Stimulated activated CD4-positive, alpha-beta T cell treated with anti-CD3 and anti-CD28 coated beads, Interleukin-4, amount 100 ng/mL, for 4 hours (primary cell): ENCODE measurements around the gene PAH.

ENCODE experiments used
- DNase-seq, 2 experiments: peaks; one replicate each; pipeline ENCODE4 v3.0.0-alpha.2; 2020

Gene PAH

DNA sequence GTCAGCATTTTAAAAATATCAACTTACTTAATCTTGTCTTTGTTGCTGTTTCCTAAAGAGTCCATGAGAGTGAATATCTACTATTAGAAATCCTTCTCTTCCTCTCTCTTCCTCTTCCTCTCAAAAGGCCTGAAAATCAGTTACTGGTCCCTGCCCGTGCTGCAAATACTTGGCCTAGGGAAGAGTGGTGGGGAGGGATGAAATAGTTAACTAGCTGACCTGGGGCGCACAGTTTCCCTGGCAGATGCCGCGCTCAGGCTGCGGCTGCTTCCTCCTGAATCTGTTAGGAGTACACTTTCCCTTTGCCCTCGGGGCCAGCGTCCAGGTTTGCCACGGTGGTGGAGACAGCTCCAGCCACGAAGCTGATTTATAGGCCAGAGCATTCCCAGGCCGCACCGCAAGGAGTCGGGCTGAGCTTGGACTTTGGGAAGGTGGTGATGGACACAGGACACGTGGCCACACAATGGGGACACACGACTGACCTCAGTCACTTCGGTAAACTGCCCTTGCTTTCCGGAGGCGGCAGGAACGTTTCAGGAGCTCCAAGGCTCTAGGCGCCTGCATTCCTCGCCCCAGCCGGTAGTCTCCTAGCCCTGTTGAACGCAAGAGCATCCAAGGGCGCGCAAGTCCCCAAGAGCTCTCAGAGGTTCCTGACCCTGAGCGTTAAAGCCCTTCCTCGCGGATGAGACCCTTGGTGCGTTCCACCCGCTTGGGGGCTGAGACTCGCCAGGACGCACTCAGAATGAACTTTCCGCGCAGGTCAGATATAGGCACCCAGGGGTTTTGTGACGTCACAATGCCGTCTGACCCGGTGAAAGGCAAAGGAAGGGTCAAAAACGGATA is 33.3 kb upstream of the PAH start:
- DNase-seq: no peak

DNA sequence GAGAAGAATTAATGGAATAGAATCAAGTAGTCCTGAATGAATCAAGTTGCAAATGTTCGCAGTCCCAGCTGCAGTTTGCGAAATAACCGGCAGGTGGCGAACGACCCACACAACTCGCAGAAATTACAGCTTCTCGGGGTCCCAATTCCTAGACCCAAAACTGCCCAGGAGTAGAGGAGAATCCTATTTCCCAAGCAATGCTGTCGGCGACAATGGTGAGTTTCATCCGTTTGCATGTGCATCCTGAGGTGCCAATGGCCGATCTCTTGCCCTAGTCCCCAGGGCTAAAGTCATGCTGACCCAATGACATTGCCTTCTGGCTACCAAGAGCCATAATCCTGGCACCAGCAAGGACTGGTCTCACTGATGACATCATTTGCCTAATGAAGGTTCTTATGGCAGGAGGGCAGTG is 31.9 kb upstream of the PAH start:
- DNase-seq: peak; percentile 9 to 53

DNA sequence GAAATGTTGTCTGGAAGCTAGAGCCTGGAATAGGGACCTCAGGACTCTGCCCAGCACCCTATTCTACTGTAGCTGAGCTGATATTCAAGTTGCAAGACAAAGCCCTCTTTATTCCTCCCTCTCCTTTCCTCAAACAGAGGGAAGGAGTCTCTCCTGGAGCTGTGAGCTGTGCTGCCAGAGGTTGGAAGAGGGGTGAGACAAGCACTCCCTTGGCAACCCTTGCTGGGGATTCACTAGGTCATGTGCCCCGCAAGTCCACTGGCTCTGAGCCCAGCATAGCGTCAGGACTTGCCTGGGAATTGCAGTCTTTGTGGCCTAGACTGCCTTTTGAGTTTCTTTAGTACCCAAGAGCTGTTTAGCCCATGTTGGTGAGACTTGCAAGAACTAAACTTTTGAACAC is 29.0 kb upstream of the PAH start:
- DNase-seq: no peak

DNA sequence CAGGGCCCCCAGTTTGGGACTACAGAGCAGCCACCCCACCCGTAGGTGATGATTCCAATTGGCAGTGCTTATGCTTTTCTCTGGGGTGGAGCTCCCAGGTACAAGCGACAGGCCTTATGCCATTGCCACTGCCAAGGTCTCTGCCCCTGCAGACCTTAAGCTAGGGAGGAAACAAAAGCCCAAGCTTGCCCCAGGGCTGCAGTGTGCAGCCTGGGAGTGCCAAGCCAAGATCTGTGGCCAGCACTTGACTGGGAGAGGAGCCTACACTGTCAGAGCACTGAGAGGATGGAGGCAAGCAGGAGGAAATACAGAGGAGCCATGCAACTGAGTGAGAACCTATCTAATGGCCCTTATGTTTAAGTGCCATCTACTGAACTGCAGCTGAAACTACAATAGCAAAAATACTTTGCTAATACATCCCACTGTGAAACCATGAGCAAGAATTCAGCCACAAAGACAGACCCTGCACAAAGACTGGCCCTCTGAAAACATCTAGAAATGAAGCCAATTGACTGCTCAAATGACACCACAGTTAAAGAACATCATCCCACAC is 22.7 kb upstream of the PAH start:
- no peak for DNase-seq

DNA sequence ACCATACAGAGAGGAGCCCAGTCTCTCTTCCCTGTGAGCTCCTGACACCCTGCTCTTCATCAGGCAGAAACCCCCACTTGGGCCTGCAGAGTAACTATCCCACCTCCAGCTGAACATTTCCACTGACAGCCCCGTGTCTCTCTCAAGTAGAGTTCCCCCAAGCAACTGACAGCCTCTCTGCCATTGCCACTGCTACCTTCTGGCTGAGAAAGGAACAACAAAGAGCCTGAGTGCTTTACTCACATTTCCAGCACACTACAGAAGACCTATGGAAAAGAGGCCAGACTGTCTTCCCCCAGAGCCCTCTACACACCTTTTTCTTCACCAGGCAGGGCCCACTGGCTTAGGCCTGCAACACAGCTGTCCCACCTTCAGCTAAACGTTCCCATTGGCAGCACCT is 22.0 kb upstream of the PAH start:
- no peak for DNase-seq

DNA sequence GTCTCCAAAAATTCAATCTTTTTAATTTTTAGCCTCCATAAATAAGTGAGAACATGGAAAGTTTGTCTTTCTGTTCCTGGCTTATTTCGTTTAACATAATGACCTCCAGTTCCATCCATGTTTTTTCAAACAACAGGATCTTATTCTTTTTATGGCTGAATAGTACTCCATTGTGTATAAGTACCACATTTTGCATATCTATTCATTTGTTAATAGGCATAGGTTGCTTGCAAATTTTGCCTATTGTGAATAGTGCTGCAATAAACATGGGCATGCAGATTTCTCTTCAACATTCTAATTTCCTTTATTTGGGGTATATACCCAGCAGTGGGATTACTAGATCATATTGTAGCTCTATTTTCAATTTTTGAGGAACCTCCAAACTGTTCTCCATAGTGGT is 16.1 kb upstream of the PAH start:
- no peak for DNase-seq

DNA sequence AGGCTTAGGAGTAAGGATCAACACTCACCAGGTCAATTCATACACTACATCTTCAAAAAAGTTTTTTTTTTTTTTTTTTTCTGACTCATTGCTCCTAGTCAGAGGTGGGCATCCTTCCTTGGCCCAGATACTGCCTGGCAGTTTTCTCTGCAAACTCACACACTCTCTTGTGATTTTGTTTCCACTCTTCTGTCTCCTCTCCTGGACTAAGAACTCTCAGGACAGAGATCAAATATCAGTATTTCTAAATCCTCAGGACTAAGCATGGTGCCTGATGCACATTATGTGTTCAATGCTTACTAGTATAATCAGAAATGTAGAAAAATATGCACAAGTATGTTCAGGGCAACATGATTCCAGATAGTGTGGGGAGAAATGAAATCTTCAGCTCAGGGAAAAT is 10.2 kb upstream of the PAH start:
- no peak for DNase-seq

DNA sequence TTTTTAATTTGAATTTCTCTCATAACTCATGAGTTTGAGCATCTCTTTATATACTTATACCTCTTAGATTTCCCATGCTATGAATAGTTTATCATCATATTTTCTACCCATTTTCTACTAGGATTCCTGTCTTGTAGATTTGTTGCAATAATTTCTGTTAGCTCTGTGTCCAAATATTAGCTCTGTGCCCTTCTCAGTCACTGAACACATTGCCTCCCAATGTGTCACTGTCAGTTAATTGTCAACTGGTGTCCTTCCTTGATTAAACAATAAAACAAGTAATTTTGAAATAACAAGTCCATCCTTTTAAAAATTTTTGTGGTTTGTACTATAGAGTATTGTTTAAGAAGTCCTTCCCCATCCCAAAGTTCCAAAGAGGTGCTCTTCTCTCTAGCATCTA is 4.2 kb upstream of the PAH start:
- no peak for DNase-seq

DNA sequence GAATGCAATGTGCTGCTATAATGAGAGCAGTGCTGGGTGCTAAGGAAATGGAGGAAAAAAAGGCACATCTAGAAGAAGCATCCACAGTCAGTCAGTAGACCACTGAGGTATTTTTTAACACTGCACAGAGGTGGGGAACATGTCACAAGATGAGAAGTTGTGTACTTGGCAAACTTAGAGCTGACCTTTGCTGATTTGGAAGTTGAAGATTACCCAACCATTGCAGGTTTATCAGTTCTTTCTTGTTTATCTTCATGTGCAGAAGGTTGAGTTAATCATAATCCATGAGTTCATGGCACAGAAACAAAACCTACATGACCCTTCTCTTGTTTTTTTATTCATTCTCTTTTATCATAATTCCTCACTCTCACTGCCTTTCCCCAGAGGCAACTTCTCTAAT is 3.2 kb upstream of the PAH start:
- no peak for DNase-seq

DNA sequence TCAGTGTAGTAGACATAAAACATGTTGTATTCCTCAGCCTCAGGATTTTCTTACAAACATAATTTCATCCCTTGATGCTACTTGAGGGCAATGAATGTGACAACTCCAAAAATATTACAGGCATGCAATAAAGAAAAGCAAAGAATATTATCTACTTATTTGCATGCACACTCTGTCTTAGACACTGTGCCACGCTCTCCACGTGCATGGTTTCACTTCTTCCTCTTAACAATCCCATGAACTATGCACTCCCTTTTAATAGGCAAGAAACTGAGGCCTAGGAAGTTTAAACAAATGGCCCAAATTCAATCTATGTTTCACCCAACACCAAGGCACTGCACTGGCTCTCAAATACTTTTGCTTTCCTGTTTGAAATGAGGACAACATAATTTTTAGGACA is 1.8 kb upstream of the PAH start:
- no peak for DNase-seq

DNA sequence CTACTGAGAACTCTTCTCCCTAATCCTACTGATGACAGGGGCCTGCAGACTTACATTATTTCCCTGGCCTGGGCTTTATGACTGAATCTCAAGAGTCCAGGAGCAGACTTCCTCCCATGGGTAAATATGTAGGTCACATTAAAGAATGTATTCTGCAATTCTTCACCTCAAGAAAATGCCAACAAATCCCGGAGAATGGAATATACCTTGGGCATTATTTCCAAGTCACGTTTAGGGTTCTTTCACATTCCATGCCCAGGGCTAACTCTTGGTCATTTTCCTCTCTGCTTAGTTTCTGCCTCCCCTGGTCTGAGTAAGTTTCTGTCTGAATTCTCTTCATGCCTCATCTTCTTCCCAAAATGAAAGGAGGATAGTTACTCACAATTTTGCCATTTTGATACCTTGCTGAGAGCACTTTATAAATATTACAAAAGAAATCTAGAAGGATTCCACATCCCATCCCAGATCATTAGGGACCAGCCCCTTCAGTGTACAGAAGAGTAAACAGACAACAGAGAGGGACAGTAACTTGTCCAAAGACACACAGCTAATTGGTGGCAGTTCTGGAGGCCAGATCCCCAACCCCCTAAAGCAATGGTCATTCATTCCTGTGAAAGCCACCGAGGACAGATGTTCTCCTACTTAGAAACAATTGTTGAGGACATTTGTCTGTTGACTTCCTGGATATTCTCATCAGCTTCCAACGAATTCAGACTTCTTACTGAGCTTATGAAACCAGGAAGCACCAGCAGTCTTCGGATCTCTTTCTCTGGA is 605 bp downstream of the PAH start:
- no peak for DNase-seq

DNA sequence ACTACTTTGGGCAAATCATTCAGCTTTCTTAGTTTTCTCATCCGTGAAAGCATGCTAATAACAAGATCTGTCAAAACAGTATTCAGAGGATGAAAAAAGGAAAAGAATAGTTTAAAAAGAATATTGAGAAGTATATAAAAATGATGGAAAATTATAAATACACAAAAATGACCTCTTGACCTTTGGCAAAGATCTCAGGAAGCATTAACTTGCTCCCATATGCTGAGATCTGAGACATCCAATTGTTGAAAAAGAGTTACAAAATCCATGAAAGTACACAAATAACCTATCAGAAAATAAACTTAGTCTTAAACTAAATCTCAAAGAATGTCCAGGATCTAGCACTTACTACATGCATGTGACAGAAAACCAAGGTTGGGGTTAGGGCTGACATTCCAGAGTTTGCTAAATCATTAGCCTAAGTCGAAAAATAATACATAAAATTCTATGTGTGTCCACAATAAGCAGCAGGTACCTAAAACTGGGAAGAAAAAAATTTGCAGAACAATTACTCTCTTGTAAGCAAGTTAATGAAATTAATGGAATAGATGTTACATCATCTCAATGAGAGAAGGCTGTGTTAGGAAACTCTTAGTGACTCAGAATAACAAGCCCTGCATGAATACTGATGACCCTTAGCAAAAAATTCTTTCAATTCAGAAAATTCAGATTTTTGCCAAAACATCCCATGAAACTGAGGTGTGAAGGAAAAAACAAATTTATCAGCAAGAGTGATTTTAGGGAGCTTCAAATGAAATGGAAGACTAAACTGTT is 3.4 kb downstream of the PAH start:
- DNase-seq: no peak

DNA sequence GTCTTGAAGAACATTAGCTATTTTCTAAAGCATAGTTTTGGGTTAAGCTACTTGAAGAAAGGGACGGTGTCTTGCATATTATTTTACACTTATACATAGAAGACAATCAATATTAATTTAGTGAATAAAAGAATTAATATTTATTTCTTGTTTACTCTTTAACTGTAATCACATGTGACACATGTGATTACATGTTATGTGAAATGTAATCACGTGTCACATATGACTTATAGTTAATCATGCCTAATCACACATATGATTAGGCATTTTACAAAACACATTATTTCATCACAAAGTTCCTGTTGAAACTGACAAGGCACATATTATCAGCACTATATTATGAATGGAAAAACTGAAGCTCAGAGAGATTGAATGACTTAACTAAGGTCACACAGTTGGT is 4.8 kb downstream of the PAH start:
- DNase-seq: no peak

DNA sequence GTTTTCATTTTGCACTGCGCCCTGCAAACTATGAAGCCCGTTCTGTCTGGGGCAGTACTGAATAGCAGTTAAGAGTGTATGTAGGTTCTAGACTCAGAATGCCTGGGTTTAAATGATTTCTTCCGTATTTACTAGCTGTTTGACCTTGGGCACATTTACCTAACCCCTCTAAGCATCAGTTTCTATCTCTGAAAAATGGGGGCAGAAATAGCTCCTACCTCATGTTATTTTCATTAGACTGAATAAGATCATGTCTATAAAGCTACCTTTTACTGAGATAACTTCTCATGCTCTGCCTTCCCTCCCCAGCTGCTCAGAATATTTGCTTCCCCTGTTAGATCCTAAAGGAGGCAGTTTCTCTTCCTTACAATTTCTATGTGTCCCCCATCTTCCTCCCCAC is 5.7 kb downstream of the PAH start:
- DNase-seq: no peak

DNA sequence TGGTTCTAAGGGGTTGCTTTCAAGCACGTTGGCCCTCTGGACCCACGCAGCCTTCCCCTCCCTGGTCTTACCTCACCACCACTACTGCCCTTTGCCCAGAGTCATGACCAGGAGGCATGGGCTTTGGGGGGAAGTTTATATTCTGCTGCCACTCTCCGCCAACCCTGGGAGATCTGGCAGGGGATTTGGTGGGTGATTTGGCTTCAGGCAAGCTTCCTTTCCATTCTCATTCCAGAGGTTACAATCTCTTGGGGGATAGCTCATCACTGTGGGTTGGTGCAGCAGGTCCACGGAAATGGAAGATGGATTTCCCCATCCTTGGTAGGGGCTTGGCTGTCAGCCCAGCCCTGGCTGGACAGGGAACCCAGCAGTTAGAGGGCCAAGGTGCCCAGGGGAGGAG is 6.3 kb downstream of the PAH start:
- no peak for DNase-seq

DNA sequence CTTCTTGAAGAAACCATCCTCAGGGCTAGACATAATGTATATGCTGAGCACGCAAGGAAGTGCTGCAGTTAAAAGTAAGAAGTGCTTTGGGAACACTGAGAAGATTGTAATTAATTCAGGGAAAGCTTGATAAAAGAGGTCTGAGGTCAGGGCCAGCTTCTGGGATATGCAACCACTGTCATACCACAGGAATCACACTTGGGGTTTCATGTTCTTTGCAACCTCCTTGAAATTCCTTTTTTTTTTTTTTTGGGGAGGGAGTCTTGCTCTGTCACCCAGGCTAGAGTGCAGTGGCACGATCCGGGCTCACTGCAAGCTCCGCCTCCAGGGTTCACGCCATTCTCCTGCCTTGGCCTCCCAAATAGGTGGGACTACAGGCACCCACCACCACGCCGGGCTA is 6.9 kb downstream of the PAH start:
- no peak for DNase-seq

DNA sequence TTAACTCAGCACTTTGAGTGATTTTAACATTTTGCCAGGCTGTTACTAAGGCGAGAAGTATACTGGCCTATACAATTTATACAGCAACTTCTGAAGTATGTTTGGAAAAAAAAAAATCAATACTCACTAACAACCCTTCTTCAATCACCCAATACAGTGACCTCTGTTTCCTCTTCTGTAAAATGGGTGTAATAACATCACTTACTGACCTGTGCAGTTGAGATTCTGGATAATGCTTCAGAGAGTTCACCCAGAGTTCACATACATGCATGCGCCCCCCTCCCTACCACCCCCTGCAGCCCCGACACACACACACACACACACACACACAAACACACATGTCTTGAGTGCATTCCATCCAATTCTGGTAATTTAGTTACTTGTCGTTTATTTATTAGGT is 9.1 kb downstream of the PAH start:
- no peak for DNase-seq

DNA sequence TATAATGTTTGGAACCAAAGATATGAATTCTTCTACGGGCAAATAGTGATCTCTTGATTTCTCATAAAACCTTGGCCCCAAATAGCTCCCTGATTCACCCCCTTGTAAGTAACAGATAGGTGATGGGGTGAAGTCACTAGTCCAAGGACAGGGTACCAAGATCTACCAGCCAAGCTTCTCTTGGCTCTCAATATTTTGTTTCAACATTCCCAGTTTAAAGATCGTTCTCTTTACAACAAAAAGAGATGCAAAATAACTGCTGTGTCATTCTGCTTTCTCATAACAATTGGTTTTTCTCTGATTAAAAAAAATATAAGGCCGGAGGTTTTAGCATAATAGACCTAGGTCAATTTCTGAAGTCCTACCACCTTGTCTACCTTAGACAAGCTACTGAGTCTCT is 11.8 kb downstream of the PAH start:
- DNase-seq: no peak

DNA sequence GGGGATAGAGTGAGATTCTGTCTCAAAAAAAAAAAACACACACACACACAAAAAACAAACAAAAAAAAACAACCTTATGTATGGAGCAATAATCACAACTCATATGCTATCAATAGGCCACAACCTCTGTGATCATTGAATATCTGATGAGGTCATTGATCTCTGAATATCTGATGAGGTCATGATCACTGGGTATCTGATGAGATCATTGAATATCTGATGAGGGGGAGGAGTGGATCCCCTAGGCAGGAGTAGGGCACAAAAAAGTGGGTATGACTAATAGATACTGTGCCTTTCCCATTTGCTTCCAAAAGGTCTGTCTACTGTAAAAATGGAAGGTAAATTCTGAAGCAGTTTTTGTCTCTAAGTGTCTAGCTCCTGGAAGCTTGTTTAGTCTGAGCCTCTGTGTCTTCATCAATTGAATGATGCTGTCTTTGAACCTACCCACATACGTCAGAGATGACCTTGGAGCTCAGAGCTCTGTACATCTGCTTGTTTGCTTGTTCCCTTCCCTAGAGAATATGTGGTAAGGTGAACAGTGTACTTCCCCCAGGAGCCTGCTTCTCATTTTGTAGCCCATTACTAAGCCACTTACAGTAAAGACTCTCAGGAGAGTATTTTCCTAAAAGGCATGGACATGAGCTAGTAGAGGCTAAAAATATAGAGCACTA is 13.6 kb downstream of the PAH start:
- no peak for DNase-seq

DNA sequence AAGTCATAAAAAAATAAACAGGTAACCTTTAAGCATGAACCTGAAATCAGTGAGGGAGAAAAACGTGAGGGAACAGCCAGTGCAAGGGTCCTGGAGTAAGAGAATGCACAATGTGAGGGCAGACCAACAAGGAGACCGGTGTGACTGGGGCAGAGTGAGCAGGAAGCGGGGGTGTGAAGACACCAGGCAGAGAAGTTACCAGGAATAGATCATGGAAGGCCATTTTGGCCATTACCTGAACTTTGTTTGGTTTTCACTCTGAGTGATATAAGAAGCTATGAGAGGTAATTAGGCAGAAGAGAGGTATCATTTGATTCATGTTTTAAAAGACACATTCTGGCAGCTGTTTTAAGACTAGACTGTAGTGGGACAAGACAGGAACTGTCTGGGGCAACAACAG is 15.0 kb downstream of the PAH start:
- no peak for DNase-seq

DNA sequence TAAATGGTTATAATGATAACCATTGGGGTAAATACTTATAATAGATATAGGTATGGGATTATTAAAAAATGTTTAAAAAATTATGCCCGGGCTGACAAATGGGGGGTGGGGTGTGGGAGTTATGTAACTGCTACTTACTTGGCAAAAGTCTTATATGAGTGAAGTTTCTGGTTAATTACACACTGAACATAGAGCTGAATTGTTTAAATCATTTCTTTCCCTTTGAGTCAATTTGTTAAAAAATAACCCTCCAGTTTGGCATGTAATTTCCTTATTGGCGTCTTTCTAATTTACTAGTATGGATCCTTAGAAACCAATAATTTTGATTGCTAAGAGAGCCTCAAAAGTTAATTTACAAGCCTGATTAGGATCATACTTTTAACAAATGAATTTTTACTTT is 16.7 kb downstream of the PAH start:
- DNase-seq: no peak

DNA sequence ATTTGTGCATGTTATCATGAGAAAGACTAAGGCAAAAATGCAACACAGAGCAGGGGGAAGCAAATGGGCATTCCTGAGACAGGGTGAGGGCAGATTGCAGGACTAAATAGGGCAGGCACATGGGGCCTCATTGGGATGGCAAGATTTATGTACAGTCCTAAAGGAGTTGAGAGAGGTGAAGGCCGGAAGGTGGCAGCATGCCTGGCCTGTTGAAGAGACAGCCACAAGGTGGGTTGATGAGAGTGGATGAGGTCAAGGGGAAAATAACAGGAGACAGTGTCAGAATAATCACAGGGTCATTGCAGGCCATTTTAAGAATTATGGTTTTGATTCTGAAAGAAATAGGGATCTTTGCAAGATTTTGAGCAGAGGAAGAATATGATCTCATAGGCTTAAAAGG is 21.0 kb downstream of the PAH start:
- DNase-seq: no peak

DNA sequence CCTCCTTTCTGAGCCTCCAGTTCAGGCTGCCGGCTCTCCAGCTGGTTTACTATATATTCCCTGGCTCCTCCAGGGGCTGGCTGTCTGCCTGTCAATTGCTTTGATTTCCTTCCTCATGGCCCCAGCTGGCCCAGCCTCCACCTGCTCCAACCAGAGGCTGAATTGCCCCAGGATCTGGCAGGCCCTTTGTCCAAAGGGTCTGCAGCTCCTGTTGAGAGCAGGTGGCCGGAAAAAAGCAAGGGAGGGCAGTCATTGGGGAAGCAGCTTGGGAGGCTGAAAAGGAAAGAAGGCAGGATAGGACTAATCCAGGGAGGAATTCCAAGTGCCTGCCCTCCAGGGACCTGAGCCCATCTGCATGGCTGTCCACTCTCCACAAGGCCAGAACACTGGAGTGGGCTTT is 25.3 kb downstream of the PAH start:
- no peak for DNase-seq
